ENCODE results near the gene SSU72.
"Not testable (repeated sequence)": the region's sequence is repeated elsewhere in the genome, so short reads cannot be mapped to it uniquely, and the experiment has no call there.

Gene SSU72

GRCh38 chr1:1594602-1595260, 20.1 kb upstream of the SSU72 start:
- no peak for DNase-seq

- DNase-seq: no peak
Observed at GRCh38 chr1:1593834-1594601, 19.4 kb upstream of the SSU72 start.

- no peak for DNase-seq
Observed at GRCh38 chr1:1591452-1591851, 16.8 kb upstream of the SSU72 start.

- no peak for DNase-seq
Observed at GRCh38 chr1:1583347-1584010, 8.8 kb upstream of the SSU72 start.

GRCh38 chr1:1582585-1583346, 8.1 kb upstream of the SSU72 start:
- DNase-seq: no peak

- no peak for DNase-seq
Observed at GRCh38 chr1:1578371-1578940, 3.8 kb upstream of the SSU72 start.

- no peak for DNase-seq
Observed at GRCh38 chr1:1577367-1578011, 2.8 kb upstream of the SSU72 start.

- DNase-seq: peak; percentile 75
Observed at GRCh38 chr1:1573843-1574720, 581 bp downstream of the SSU72 start.

- DNase-seq: no peak
Observed at GRCh38 chr1:1569341-1569740, 5.3 kb downstream of the SSU72 start.

GRCh38 chr1:1567891-1568291, 6.8 kb downstream of the SSU72 start:
- DNase-seq: no peak

GRCh38 chr1:1567152-1567875, 7.3 kb downstream of the SSU72 start:
- no peak for DNase-seq

GRCh38 chr1:1565340-1565739, 9.3 kb downstream of the SSU72 start:
- DNase-seq: no peak

GRCh38 chr1:1564268-1564667, 10.4 kb downstream of the SSU72 start:
- no peak for DNase-seq

- DNase-seq: no peak
Observed at GRCh38 chr1:1563688-1564087, 11.0 kb downstream of the SSU72 start.

- DNase-seq: no peak
Observed at GRCh38 chr1:1562556-1563195, 12.0 kb downstream of the SSU72 start.

GRCh38 chr1:1561801-1562470, 12.7 kb downstream of the SSU72 start:
- no peak for DNase-seq

- no peak for DNase-seq
Observed at GRCh38 chr1:1560178-1560577, 14.5 kb downstream of the SSU72 start.

- no peak for DNase-seq
Observed at GRCh38 chr1:1559066-1559465, 15.6 kb downstream of the SSU72 start.

GRCh38 chr1:1558591-1558990, 16.1 kb downstream of the SSU72 start:
- no peak for DNase-seq

- not testable (repeated sequence) for DNase-seq
Observed at GRCh38 chr1:1557688-1558087, 17.0 kb downstream of the SSU72 start.
